DMS 273 treated with DMSO at 0.1 percent for 48 hours (cell line): ENCODE results near the gene LDB3.
"Not testable (repeated sequence)": the region's sequence is repeated elsewhere in the genome, so short reads cannot be mapped to it uniquely, and the experiment has no call there.

Experiments used
- DNase-seq: peaks from one replicate; lab custom pipeline; 2025; lab: John Stamatoyannopoulos, UW

LDB3 gene, protein sequence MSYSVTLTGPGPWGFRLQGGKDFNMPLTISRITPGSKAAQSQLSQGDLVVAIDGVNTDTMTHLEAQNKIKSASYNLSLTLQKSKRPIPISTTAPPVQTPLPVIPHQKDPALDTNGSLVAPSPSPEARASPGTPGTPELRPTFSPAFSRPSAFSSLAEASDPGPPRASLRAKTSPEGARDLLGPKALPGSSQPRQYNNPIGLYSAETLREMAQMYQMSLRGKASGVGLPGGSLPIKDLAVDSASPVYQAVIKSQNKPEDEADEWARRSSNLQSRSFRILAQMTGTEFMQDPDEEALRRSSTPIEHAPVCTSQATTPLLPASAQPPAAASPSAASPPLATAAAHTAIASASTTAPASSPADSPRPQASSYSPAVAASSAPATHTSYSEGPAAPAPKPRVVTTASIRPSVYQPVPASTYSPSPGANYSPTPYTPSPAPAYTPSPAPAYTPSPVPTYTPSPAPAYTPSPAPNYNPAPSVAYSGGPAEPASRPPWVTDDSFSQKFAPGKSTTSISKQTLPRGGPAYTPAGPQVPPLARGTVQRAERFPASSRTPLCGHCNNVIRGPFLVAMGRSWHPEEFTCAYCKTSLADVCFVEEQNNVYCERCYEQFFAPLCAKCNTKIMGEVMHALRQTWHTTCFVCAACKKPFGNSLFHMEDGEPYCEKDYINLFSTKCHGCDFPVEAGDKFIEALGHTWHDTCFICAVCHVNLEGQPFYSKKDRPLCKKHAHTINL

DNA sequence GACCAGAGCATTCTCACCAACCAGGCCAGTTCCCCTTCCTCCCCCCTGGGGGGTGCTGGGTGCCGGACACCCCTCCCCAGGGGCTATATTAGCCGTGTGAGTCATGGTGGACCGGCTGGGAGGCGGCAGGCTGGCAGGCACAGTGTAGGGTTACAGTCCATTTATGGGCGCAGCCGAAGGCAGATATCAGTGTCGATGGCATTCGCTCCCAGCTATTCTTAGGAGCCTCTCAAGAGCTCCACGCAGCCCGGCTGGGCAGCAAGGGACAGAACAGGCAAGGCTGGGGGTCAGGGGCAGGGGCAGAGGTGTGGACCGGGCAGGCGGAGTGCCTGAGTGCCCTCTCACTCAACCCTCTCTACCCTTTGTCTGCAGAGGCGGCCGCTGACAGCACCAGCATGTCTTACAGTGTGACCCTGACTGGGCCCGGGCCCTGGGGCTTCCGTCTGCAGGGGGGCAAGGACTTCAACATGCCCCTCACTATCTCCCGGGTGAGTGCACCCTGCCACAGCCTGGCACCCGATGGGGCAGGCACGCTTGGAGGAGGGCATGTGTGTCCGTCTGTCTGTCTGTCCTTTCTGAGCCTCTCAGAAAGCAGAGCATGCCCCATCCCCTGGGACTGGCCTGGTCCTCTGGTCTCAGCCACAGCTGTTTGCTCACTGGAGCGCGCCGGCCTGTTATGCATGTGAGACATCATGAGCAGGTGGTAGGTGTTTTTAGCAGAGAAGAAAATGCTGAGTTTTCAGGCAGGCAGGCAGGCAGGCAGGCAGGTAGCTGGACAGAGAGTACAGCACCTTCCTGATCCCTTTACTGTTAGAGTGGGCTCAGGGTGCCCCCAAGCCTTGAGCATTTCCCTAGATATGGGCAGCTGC, at the start of gene LDB3:
TSS of gene LDB3 (plus strand) at position 215 of the 869 bp plus-strand sequence. CDS start at position 396, 181 bp downstream.
- peak; percentile 33 for DNase-seq

DNA sequence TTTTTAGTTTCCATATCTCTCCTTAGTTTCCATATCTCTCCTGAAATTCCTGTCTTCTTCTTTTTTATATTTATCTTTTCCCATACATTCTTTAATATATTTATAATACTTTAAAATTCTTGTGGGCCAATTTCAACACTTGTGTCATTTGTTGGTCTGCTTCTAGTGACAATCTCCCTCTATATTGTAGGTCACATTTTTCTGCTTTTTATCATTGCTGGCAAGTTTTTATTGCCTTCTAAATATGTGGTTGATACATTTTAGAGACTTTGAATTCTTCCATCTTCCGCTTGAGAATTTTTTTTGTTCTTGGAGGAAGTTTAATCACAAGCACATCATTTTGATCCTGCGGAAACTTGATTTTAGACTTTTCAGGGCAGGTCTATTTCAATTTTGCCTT, 40.0 kb upstream of the LDB3 start:
- no peak for DNase-seq

DNA sequence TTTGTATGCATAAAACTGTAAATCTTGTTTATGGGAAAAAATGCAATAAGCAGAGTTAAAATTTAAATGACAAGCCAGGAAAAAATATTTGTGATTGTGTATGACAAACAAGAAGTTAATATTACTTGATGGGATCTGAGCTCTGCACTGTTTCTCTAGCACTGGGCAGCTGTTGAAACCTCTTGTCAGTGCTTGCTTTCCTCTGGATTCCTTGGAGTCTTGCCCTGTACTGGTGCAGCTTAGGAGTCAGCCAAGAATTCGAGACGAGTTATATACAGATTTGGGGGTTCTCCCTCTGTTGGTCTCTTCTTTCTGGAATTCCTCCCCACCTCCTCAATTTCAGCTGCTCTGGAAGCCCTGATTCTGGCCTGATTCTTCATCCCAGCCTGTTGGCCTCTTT, 38.2 kb upstream of the LDB3 start:
- no peak for DNase-seq

DNA sequence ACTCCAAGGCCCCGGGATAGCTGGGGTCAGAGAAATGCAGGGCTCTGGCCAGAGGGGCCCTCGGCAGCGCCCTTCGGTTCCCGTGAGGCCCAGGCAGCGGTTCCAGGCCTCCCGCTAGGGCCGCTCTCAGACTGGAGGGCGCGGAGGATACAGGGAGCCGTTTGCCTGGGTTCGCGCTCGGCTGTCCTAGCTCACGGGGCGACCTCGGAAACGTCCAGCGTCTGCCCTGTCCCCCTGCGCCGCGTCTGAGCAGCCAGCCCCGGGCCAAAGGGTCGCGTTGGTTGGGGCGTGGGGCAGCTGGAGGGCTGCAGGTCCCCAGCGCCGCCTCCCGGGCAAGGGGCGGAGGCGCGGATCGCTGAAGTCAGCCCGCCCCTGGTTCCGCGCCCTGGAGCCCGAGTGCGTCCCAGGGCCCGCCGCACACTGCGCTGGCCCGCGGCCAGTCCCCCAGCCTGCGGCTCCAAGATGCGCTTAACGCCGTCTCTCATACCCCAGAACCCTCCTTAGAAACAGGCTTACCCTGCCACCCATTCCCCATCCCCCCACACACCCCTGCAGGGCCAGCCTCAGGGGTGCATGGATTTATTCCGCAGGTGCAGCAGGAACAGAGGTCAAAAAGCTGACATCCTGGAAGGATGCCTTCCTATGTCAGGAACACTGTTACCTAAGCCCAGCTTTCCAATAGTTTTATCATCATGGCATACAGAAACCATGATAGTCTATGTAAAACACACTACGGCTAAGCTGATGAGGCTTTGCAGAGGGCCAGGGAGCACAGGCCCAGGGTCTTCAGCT, 36.1 kb upstream of the LDB3 start:
- no peak for DNase-seq

DNA sequence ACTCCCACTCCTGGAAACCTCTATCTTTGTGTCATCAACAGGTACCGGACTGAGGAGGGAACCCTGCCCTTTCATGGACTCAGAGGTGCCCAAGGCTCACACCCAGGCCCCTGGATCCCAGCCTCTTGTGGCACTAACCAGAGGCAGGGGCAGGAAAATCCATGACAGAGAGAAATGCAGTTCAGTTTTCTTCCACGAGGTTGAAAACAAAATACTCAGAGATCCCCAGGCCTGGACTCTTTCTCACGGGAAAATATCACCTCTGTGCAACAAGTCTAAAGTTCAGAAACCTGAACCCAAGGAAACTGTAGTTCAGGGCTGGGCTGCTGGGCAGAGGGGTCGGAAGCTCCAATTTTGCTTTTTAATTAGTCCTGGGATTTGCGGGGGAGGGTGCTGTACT, 35.4 kb upstream of the LDB3 start:
- DNase-seq, result no peak

DNA sequence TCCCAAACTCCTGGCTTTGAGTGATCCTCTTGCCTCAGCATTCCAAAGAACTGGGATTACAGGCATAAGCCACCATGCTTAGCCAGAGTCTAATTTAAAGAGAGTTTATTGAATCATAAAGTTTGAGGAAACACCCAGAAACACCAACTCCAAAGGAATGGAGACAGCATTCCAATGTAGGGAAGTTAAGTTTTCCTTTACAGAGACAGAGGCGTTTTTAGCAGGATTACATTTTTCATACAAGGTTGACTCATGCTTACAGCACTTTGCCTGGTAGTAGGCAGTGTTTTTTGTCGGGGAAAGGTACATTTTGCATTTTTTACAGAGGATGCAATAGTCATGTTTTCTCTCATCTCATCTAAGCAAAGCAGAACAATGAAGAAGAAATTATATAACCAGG, 32.9 kb upstream of the LDB3 start:
- DNase-seq, result no peak

DNA sequence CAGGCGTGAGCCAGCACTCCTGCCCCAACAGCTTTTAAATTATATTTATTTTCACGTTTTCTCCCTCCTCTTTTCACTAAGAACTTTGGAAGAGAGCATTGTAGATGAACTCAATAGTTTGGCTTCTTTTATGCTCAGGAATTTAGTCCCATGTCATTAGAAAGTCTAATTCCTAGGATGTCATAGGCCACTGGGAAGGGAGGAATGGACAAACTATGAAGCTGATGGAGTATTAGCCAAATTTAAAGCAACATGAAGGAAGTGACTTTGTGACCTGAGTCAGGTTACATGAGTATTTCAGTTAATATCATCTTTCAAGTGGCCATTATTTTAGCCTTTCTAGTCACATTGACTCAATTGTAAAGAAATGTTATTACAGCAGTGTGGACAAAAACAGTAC, 32.0 kb upstream of the LDB3 start:
- no peak for DNase-seq

DNA sequence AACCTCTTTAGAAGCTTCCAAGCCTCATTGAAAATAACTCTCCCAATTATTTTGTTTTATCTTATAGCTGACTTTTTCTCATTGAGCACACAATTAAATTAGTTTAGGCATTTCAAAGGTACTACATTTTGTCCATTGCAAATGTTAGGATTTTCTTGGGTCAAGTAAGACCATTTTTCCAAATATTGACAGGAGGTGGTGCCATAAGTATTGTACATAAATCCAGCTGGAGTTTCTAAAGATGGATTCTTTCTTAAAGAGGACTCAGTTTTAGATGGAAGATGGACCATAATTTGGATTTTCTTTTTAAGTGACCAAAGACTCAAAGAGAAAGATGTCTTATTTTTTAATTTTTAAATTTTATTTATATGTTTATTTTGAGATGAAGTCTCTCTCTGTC, 26.3 kb upstream of the LDB3 start:
- DNase-seq, result no peak

DNA sequence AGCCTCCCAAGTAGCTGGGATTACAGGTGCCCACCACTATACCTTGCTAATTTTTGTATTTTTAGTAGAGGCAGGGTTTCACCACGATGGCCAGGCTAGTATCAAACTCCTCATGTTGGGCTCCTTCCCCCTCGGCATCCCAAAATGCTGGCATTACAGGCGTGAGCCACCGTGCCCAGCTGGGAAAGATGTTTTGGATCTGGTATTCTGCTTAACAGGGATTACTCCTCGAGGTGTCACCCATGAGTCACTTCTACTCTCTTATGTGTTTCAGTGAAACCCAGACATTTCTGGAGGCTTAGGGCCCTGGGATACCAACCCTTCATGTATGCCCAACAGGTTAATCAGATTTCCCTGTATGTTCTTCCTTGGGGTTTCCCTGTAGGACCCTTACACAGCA, 25.8 kb upstream of the LDB3 start:
- DNase-seq, result no peak

DNA sequence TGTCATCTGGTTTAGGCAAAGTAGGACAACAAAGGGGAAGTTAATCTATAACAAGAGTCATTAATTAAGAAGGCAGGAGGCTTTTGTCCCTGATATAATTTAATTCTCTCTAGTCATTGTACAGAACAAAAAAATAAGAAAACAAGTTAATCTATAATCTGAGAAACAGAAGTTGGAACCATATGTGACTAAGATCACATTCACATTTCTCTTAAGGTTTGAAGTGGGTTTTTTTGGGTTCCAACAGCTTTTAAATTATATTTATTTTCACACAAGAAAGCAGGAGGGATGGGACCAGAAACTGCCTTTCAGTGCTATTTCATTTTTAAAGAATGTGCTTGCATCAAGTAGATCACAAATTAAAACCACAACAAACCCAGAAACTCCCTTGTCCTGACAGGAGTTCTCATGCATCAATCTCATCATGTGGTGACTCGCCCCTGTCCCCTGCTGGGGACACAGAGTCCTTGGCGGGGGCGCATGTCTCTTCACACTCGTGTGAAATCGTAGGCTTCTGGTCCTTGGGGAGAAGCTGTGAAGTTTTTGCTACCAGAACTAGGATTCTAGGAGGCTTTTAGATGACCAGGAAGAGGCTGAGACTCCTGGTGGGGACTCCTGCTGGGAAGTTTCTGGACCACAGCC, 24.0 kb upstream of the LDB3 start:
- no peak for DNase-seq

DNA sequence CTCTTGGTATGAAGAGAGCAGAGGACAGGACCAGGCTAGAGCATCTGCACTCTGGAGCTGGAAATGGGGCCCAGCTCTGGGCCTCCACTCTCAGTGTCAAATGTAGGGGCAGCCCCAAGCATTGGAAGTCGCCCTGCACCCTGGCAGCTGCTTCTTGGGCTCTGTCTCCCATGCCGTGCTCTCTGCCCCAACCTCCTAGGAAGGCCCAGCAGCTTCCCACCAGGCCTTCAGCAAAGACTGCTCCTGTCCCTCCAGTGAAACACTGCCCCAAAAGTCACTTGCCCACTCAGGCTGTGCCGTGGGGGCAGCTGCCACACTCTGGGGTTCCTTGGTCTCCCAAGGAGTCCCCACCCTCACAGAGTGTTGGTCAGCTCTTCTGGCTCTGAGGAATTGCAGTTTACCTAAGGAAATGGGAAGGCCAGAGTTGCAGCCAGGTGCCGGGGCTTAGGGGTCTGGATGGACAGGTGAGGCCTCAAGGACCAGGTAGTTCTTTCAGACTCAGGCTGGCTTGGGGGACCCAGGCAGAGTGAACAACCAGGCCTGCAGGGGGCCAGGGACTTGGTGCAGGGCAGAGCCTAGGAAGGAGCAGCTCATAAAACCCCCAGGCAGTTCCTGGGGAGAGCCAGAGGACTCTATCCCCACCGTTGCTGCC, 23.4 kb upstream of the LDB3 start:
- DNase-seq, result no peak

DNA sequence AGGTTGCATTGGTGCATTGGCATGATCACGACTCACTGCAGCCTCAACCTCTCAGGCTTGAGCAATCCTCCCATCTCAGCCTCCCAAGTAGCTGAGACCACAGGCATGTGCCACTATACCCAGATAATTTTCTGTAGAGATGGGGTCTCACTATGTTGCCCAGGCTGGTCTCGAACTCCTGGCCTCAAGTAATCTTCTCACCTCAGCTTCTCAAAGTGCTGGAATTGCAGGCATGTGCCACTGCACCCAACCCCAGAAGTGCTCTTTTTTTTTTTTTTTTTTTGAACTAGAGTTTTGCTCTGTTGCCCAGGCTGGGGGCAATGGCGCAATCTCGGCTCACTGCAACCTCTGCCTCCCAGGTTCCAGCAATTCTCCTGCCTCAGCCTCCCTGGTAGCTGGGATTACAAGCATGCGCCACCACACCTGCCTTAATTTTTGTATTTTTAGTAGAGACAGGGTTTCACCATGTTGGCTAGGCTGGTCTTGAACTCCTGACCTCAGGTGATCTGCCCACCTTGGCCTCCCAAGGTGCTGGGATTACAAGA, 22.6 kb upstream of the LDB3 start:
- DNase-seq, result not testable (repeated sequence)

DNA sequence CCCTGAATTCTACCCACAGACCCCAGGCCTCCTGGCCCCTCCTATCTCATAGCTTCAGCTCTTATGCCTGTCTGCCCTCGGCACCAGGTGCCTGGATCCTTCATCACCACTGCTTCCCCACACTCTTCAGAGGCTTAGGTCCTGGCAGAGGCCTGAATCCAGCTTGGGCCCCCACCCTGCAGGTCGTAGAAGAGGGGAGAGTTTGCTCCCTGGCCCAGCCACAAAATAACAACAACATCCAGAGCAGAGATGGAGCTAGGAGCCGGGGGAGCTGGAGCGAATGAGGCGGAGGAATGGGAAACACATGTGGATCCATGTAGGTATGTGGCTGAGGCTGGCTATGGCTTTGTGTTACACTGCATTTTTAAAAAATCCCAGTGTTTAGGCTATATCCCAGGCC, 21.8 kb upstream of the LDB3 start:
- DNase-seq, result no peak

DNA sequence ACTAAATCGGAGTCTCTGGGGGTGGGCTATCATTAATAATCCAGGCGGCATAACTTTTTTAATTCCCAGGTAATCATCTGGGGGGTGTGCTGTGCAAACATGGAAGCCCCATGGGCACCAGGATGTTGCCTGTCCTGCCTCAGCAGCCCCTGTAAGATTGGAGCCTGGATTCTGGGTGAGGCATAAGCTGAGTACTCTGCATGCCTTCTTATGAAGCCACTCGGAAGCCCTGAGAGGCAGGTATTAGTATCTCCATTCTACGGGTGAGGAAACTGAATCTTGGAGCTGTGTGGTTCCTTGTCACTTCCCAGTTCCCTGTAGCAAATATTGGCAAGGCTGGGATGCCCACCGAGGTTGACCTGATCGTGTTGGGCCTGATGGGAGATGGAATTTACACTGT, 21.4 kb upstream of the LDB3 start:
- no peak for DNase-seq

DNA sequence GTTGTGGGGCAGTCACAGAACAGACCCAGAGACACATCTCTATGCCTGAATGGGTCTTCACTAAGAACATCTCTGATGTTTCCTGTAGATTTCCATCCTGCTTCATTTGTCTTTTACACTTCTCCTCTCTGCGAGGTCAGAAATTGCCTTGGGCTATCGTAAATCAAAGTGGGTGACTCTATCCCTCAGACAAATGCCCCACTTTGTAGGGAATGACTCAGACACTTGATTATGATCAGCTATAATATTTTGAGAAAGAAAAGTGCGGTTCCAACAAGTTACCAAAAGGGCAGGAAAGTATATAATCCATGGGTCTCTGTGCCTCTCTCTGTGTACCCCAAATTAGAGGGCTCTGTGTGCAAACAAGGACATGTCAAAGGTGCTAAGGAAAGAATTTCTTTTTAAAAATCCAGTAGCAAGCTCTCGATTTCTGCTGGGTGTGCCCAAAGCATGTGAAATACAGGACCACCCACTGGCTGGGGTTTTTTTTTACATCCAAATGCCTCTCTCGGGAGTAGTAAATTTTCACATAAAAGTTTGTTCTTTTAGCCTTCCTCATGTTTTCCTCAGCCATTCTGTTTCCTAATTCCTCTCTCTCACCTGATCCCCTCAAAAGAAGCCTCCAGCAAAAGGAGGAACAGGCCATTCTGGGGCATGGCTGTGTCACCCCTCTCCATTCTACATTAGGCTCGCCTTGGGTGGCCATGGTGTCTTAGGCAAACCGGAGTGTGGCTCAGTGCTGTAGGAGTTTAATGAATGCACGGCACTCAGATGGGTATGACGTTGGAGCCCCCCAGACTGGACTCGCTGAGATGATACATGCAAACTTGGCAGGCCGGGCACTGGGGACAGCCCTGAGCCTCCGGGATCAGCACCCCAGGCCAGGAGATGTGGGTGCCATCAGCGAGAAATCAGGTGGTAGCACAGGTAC, 20.3 kb upstream of the LDB3 start:
- DNase-seq, result no peak

DNA sequence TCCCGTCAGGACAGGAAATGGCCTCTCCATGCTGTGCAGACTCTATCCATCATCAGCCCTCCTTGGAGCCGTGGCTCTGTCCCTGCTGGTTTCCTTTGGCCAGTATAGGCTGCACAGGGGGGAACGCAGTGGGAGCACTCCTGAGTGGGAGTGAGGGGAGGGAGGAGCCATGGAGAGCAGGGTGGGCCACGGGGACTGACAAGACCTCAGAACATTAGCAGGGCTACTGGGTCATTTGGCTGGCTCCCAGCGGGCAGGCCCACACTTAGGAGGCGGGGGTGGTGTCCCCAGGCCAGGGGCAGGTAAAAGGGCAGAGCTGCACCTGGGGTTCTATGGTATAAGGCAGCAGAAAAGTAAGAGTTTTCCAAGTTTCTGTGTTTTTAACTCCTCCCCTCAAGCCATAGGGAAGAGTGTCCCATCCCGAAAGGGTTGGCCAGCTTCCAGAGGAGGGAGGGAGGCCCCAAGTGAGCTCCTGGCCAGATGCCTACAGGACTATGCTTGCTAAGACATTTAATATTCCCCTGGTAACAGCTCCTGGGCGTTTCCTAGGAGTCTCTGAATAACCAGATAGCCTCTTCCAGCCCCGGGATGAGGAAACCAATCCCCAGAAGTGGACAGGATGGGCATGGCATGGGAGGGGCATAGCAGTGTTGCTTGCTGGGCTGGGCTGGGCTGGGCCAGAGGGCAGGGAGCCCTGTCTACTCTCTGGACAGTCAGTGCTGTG, 19.4 kb upstream of the LDB3 start:
- peak; percentile 46 for DNase-seq

DNA sequence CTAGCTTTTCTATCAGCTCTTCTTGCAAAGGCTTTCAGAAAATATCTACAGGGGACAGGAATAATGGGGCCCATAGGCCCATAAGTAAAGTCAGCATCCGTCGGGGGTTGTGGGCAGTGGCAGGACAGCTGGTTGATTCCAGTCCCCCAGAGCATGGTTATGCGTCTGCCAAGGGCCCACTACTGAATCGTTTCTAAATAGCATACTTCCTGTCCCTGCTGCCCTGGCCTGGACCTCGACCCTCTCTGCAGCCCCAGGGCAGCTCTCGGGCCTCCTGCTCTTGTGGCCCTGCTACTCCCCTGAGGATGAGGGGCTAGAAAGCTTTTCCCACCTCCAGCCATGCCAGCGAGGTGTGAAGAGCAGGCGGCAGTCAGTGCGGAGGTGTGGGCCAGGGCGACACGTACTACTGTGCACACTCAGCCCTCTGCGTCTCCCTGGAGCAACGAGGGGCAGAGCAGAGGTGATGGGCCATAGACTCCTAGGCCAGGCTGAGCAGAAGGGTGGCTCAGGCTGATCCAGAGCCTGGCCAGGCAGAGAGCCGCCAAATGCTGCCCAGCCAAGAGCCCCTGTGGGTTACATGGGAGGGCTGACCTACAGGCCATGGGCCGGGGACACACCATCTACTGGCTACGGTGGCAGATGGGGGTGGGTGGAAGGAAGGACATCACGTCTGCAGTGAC, 18.7 kb upstream of the LDB3 start:
- DNase-seq, result no peak

DNA sequence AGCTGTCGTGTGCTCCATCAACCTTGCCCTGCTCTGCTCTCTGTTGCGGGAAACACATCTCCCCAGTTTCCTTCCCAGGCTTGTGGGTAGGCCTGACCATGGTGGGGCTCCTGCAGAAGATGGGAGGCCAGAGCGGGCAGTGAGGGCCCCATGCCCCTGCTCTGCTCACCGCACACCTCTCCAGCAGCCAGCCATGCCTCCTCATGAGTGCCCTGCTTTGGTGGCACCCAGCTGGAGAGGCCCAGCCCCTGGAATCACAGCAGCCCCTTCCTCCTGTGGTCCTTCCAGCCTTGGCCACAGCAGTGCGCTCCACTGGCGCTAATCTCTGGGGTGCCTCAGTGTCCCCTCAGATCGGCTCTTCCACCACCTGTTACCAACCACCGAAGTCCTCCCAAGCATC, 18.2 kb upstream of the LDB3 start:
- no peak for DNase-seq
